ENCODE results near the gene NATD1.

DNA sequence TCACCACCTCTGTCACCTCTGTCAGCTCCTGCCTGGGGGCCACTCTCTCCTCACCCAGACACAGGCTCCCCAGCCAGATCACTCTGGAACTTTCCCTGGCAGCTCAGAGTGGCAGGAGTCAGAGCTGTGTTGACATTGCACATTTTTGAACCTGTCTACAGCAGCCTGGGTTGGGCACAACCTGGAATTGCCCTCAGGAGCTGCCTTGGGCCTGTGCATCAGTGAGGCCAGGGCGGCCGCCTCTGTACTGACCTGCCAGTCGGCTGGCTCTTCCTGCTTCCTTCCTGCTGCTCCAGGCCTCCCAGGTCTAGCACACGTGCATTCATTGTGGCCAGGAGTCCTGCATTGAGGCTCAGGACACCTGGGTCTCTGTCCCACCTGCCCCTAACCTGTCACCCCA is 25.1 kb downstream of the NATD1 start:
- TF ChIP-seq, protein P1, sequence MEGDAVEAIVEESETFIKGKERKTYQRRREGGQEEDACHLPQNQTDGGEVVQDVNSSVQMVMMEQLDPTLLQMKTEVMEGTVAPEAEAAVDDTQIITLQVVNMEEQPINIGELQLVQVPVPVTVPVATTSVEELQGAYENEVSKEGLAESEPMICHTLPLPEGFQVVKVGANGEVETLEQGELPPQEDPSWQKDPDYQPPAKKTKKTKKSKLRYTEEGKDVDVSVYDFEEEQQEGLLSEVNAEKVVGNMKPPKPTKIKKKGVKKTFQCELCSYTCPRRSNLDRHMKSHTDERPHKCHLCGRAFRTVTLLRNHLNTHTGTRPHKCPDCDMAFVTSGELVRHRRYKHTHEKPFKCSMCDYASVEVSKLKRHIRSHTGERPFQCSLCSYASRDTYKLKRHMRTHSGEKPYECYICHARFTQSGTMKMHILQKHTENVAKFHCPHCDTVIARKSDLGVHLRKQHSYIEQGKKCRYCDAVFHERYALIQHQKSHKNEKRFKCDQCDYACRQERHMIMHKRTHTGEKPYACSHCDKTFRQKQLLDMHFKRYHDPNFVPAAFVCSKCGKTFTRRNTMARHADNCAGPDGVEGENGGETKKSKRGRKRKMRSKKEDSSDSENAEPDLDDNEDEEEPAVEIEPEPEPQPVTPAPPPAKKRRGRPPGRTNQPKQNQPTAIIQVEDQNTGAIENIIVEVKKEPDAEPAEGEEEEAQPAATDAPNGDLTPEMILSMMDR (IDR thresholded peaks at IDR 0.05): no peak
- no peak for TF ChIP-seq POLR2A (IDR thresholded peaks at IDR 0.05)
